HG03457 (cell line): ENCODE results near the gene PSMD1.

Source experiments
- ATAC-seq: cut with Tn5 transposase; IDR thresholded peaks from one replicate; pipeline ENCODE4 v1.9.1; 2021; ENCODE audit warnings: moderate number of reproducible peaks; ENCODE audit not compliant: unreplicated experiment

Gene PSMD1

GRCh38 chr2:231200805-231201474 lies 144.3 kb downstream of the PSMD1 start:
- ATAC-seq: no peak

GRCh38 chr2:231201475-231201814 lies 144.8 kb downstream of the PSMD1 start:
- ATAC-seq: no peak

- no peak for ATAC-seq
Observed at GRCh38 chr2:231203087-231203486, 146.4 kb downstream of the PSMD1 start.

- ATAC-seq: no peak
Observed at GRCh38 chr2:231204146-231204545, 147.5 kb downstream of the PSMD1 start.

GRCh38 chr2:231204581-231204980 lies 147.9 kb downstream of the PSMD1 start:
- no peak for ATAC-seq

GRCh38 chr2:231207734-231208133 lies 151.1 kb downstream of the PSMD1 start:
- ATAC-seq: no peak

GRCh38 chr2:231210782-231211181 lies 154.1 kb downstream of the PSMD1 start:
- ATAC-seq: no peak

- ATAC-seq: no peak
Observed at GRCh38 chr2:231211486-231211885, 154.8 kb downstream of the PSMD1 start.

- ATAC-seq: no peak
Observed at GRCh38 chr2:231212329-231212845, 155.7 kb downstream of the PSMD1 start.

GRCh38 chr2:231213931-231214642 lies 157.4 kb downstream of the PSMD1 start:
- ATAC-seq: no peak

- no peak for ATAC-seq
Observed at GRCh38 chr2:231218366-231218765, 161.7 kb downstream of the PSMD1 start.

- no peak for ATAC-seq
Observed at GRCh38 chr2:231219289-231219688, 162.6 kb downstream of the PSMD1 start.

- no peak for ATAC-seq
Observed at GRCh38 chr2:231221761-231222160, 165.1 kb downstream of the PSMD1 start.
